ENCODE results near the gene ARFGAP2. TPM values are rescaled to one million over a fixed set of nuclear protein-coding genes. Genes with fewer than 3 reads are reported as not detected.

The ARFGAP2 gene
- total and polyA plus RNA-seq, 2 of the 8 experiments (the other 6 are each of a cell fraction or from before 2014, with no cell fraction given): 50.2 to 64.0 TPM

DNA sequence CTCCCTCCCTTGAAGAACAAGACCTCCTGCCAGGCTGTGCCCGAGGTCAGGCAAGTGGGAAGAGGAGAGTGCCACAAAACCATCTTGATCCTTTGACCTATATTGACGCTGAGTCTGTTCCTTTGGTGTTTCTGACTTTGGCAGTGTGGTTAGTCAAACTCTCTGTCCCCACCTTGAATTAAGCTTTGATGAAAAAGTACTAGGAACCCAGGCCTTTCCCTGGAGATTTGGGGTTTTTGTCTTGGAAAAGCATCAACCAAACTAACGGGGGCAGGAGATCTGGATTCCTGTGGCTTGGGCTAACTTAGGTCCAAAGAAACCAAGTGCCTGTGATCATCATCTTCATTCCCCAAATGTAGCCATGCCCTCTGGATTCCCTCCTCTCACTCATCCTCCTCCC, 40.4 kb downstream of the ARFGAP2 start:
- H3K23me2 ChIP-seq (ENCODE audit: low read depth, low read length): no peaks in the 10 kb centered on the region; the same call in 1 of the 2 replicates

More for the DNA sequence above, 40.4 kb downstream of the ARFGAP2 start:
- DNase-seq (ENCODE audit: low read depth in 1 of 2, low spot score in 2 of 2): no peak
- H2BK20ac ChIP-seq (ENCODE audit: low read length): no peak overlapping the region
- H3K4ac ChIP-seq (replicated peaks; ENCODE audit: insufficient read length, low read depth, low read length): no peak overlapping the region
- no peak overlapping the region for H3K23ac ChIP-seq (ENCODE audit: insufficient read length)
- no peak overlapping the region for H3K14ac ChIP-seq (ENCODE audit: insufficient read length)
- H2BK12ac ChIP-seq (ENCODE audit: low read depth, low read length): no peak overlapping the region
- no peak overlapping the region for H3K27ac ChIP-seq (ENCODE audit: low read depth, low read length)
- H4K20me1 ChIP-seq (replicated peaks in 1 of 2; ENCODE audit: control insufficient read depth in 1 of 2, insufficient read depth in 2 of 2, low read length in 2 of 2): no peaks in the 10 kb centered on the region
- H3K9me3 ChIP-seq (ENCODE audit: insufficient read depth in 2 of 2, low read depth in 1 of 2, low read length in 1 of 2): no peaks in the 10 kb centered on the region
- CTCF ChIA-PET (ENCODE audit: partially characterized antibody): interaction anchor here (1.0 kb wide), 1 partner anchor 11 kb away, joined by 3 read pairs; no protein-coding TSS in a partner anchor
- H2BK120ac ChIP-seq (replicated peaks; ENCODE audit: low read depth, low read length): no peak overlapping the region
- 77% methylated on average over 3 of the region's 3 CpGs; no CpG with 5 or more reads in 1 of the 2 experiments for WGBS, 2 experiments (ENCODE audit: extremely low coverage in 1 of 2, insufficient coverage in 1 of 2, insufficient read length in 1 of 2, insufficient replicate concordance in 2 of 2, low coverage in 1 of 2, low lambda C conversion rate in 2 of 2, missing lambda C conversion rate in 1 of 2)
- no peak overlapping the region for H3K9ac ChIP-seq (replicated peaks in 1 of 4; ENCODE audit: extremely low read depth in 1 of 4, low read depth in 3 of 4, low read length in 3 of 4)
- H2AK5ac ChIP-seq (ENCODE audit: low read depth, low read length): no peak overlapping the region
- FAIRE-seq: no peak
- no peak overlapping the region for H3K18ac ChIP-seq (ENCODE audit: extremely low read depth, low read length)
- H2AFZ ChIP-seq (ENCODE audit: low read length): no peak overlapping the region
- no peak overlapping the region for H2BK15ac ChIP-seq (ENCODE audit: low read length)
- H3K36me3 ChIP-seq (ENCODE audit: control insufficient read depth in 2 of 4, insufficient read depth in 4 of 4, low read length in 3 of 4): peaks cover 0 to 2% (median 0%) of the 10 kb centered on the region in 4 experiments; a peak in 1 of 8 replicates
- H4K5ac ChIP-seq (ENCODE audit: insufficient read length, low read depth, low read length): no peak overlapping the region
- H3K4me2 ChIP-seq (ENCODE audit: insufficient read depth in 1 of 2, low read depth in 2 of 2, low read length in 2 of 2): no peak overlapping the region
- H3K56ac ChIP-seq (replicated peaks; ENCODE audit: insufficient read length, low read depth, low read length): no peak overlapping the region
- no peaks in the 10 kb centered on the region for H3K27me3 ChIP-seq (replicated peaks in 1 of 4; ENCODE audit: control insufficient read depth in 3 of 4, extremely low read depth in 1 of 4, insufficient read depth in 3 of 4, low read length in 3 of 4)
- no peak overlapping the region for H4K8ac ChIP-seq (ENCODE audit: extremely low read depth, insufficient read depth, low read length)
- no peak for TF ChIP-seq SP4 (IDR thresholded peaks at IDR 0.05; ENCODE audit: low read length)
- no peak for TF ChIP-seq POLR2A (IDR thresholded peaks at IDR 0.05; ENCODE audit: control extremely low read depth in 1 of 2, low read depth in 2 of 2, low read length in 2 of 2)
- H2BK5ac ChIP-seq (ENCODE audit: low read depth, low read length): no peak overlapping the region
- H3K79me1 ChIP-seq (ENCODE audit: low read depth, low read length): no peaks in the 10 kb centered on the region
- H4K91ac ChIP-seq (replicated peaks; ENCODE audit: insufficient read length, low read length): no peak overlapping the region
- POLR2A ChIA-PET (ENCODE audit: partially characterized antibody): no interaction called here
- no peaks in the 10 kb centered on the region for H3K79me2 ChIP-seq (ENCODE audit: control insufficient read depth in 1 of 2, insufficient read depth in 2 of 2, low read length in 2 of 2)
- no peak overlapping the region for H3K4me3 ChIP-seq (ENCODE audit: extremely low read depth in 1 of 4, insufficient read depth in 2 of 4, low read depth in 3 of 4, low read length in 4 of 4)
- H3K4me1 ChIP-seq (replicated peaks in 1 of 4; ENCODE audit: control insufficient read depth in 3 of 4, insufficient read depth in 4 of 4, low read length in 3 of 4): no peaks in the 10 kb centered on the region
